Measurements from ENCODE around the gene ZNF763.
"Not testable (repeated sequence)": the region's sequence is repeated elsewhere in the genome, so short reads cannot be mapped to it uniquely, and the experiment has no call there.

Gene ZNF763

DNA sequence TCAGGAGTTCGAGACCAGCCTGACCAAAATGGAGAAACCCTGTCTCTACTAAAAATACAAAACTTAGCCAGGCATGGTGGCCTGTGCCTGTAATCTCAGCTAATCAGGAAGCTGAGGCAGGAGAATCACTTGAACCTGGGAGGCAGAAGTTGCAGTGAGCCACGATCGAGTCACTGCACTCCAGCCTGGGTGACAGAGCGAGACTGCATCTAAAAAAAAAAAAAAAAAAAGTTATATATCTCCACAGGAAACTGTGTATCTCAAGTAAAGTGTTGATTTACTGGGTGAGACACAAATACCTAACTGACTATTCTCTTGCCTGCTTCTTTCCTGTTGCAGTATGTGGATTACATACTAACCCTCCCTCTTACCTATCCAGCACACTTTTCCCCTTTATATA lies 27.1 kb downstream of the ZNF763 start:
- H3K4me1 ChIP-seq (ENCODE audit: control insufficient read depth, insufficient read depth, low read length); H3K9me3 ChIP-seq (ENCODE audit: control insufficient read depth, low read length); H3K27ac ChIP-seq (ENCODE audit: insufficient read depth, low read depth, low read length, poor library complexity, severe bottlenecking); H3K4me3 ChIP-seq (ENCODE audit: insufficient read depth, low read depth, low read length); H3K27me3 ChIP-seq (ENCODE audit: control insufficient read depth, insufficient read depth, low read length, poor library complexity, severe bottlenecking); H3K36me3 ChIP-seq (ENCODE audit: control insufficient read depth, insufficient read depth, low read length): not testable (repeated sequence)
- 96 to 98% methylated on average over 3 to 4 of the region's 4 CpGs for WGBS, 2 experiments

DNA sequence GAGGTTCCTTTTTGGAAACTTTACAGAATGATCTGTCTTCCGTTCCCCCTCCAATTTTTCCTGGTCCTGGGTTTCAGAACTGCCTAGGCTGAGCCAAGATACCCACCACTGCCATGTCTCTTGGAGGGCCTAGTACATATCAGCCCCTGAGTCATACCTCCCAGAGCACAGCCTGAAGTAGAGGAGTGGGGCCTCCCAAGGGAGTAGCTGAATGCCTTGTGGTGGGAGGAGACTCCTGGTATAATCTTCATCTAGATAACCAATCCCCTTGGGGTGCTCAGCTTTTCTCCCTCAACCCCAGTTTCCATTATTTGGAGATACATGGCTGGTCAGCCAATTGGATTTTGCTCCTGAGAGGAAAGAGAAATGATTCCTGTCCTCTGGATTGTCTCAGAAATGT lies 30.3 kb downstream of the ZNF763 start:
- Histone ChIP-seq H3K27me3 (ENCODE audit: control insufficient read depth, insufficient read depth, low read length, poor library complexity, severe bottlenecking) (no peaks in the 10 kb centered on the region), H3K36me3 (ENCODE audit: control insufficient read depth, insufficient read depth, low read length) (peaks cover 4% of the 10 kb centered on the region), H3K4me3 (ENCODE audit: insufficient read depth, low read depth, low read length) (no peak overlapping the region), H3K27ac (ENCODE audit: insufficient read depth, low read depth, low read length, poor library complexity, severe bottlenecking) (no peak overlapping the region), H3K9me3 (ENCODE audit: control insufficient read depth, low read length) (no peaks in the 10 kb centered on the region), H3K4me1 (ENCODE audit: control insufficient read depth, insufficient read depth, low read length) (no peaks in the 10 kb centered on the region)
- 92 to 100% methylated on average over 1 of the region's 1 CpG for WGBS, 2 experiments

DNA sequence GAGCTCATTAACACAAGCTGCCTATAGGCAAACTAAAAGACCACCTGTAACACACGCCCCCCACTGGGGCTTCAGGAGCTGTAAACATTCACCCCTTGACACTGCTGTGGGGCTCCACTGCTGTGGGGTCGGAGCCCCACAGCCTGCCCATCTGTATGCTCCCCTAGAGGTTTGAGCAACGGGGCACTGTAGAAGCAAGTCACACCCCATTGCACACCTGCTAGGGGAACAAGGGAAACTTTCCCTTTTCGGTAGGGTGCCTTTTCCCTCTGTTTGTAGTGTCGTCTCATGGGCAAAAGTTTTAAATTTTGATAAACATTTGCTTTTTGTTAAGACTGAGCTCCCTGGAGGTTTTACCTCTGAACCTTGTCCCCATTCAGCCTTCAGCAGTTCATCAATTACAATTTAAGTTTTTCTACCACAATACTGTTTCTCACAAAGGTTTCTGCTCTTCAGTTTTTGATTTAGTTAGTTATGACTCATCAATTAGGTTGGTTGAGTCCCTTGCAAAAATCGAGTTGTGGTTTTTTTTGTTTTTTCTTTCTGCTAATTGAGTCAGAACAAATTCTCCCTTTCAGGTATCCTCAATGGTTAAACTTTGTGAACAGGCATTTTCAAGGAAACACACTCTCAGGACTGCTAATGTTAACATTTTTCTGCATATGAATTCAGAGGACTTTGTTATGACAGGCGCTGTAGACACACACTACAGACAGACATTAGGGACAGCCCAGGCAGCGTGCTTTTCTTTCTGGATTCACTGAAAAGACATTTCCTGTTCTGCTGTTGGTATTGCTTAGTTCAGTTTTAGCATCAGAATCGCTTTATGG lies 35.5 kb downstream of the ZNF763 start:
- H3K9me3 ChIP-seq (ENCODE audit: control insufficient read depth, low read length) = no peaks in the 10 kb centered on the region
- H3K27me3 ChIP-seq (ENCODE audit: control insufficient read depth, insufficient read depth, low read length, poor library complexity, severe bottlenecking) = no peaks in the 10 kb centered on the region
- no peak overlapping the region for H3K27ac ChIP-seq (ENCODE audit: insufficient read depth, low read depth, low read length, poor library complexity, severe bottlenecking)
- WGBS, 2 experiments = 91 to 92% methylated on average over 7 to 9 of the region's 9 CpGs
- H3K4me1 ChIP-seq (ENCODE audit: control insufficient read depth, insufficient read depth, low read length) = no peaks in the 10 kb centered on the region
- peaks cover 4% of the 10 kb centered on the region for H3K36me3 ChIP-seq (ENCODE audit: control insufficient read depth, insufficient read depth, low read length)
- H3K4me3 ChIP-seq (ENCODE audit: insufficient read depth, low read depth, low read length) = no peak overlapping the region

- no peaks in the 10 kb centered on the region for H3K27me3 ChIP-seq (ENCODE audit: control insufficient read depth, insufficient read depth, low read length, poor library complexity, severe bottlenecking)
- no peak overlapping the region for H3K4me3 ChIP-seq (ENCODE audit: insufficient read depth, low read depth, low read length)
- H3K36me3 ChIP-seq (ENCODE audit: control insufficient read depth, insufficient read depth, low read length) = peaks cover 53% of the 10 kb centered on the region
- peaks cover 20% of the 10 kb centered on the region for H3K9me3 ChIP-seq (ENCODE audit: control insufficient read depth, low read length)
- 94 to 95% methylated on average over 9 of the region's 9 CpGs for WGBS, 2 experiments
- H3K4me1 ChIP-seq (ENCODE audit: control insufficient read depth, insufficient read depth, low read length) = no peaks in the 10 kb centered on the region
- no peak overlapping the region for H3K27ac ChIP-seq (ENCODE audit: insufficient read depth, low read depth, low read length, poor library complexity, severe bottlenecking)
Observed at GRCh38 chr19:12015015-12015752, 50.3 kb downstream of the ZNF763 start.

GRCh38 chr19:12015753-12016116 lies 50.9 kb downstream of the ZNF763 start:
- Histone ChIP-seq H3K4me3 (ENCODE audit: insufficient read depth, low read depth, low read length) (no peak overlapping the region), H3K27me3 (ENCODE audit: control insufficient read depth, insufficient read depth, low read length, poor library complexity, severe bottlenecking) (no peaks in the 10 kb centered on the region), H3K36me3 (ENCODE audit: control insufficient read depth, insufficient read depth, low read length) (peaks cover 53% of the 10 kb centered on the region), H3K4me1 (ENCODE audit: control insufficient read depth, insufficient read depth, low read length) (no peaks in the 10 kb centered on the region), H3K27ac (ENCODE audit: insufficient read depth, low read depth, low read length, poor library complexity, severe bottlenecking) (no peak overlapping the region), H3K9me3 (ENCODE audit: control insufficient read depth, low read length) (peaks cover 20% of the 10 kb centered on the region)
- WGBS, 2 experiments = 90% methylated on average over 2 of the region's 2 CpGs; no CpG with 5 or more reads in 1 of the 2 experiments
